HG02763 (cell line): Measurements from ENCODE around the gene TXNDC9.
"Not testable (repeated sequence)": the region's sequence is repeated elsewhere in the genome, so short reads cannot be mapped to it uniquely, and the experiment has no call there.

Experiments
- ATAC-seq: cut with Tn5 transposase; IDR thresholded peaks from one replicate; pipeline ENCODE4 v1.9.1; 2021; ENCODE audit warnings: mild to moderate bottlenecking, moderate library complexity; ENCODE audit not compliant: unreplicated experiment

The TXNDC9 gene

GRCh38 chr2:99336804-99337112, 625 bp upstream of the TXNDC9 start:
- ATAC-seq: peak; percentile 1

- ATAC-seq: no peak
Measured at GRCh38 chr2:99325384-99325783, 10.7 kb downstream of the TXNDC9 start.

- not testable (repeated sequence) for ATAC-seq
Measured at GRCh38 chr2:99317873-99318200, 18.3 kb downstream of the TXNDC9 start.

- no peak for ATAC-seq
Measured at GRCh38 chr2:99317161-99317872, 18.8 kb downstream of the TXNDC9 start.

DNA sequence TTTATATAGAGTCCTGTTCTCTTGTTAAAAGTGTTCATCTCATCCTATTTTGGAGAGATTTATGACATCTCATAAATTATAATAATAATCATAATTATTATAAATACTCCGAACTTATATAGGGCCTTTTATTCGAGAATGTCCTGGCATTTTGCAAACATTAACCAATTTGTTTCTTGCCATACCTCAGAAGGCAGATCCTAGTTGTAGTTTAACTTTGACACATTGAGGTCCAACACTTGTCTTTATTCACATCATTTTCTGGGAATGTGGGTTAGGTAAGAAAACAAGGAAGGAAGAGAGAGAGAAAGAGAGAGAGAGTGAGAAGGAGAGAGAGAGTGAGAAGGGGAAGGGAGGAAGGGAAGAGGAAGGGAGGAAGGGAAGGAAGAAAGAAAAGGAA, 35.0 kb downstream of the TXNDC9 start, which contains the start of gene LYG1:
Gene LYG1, minus strand, starts transcription at position 101 of the 400 bp plus-strand sequence. CDS start 5,527 bp downstream, outside the sequence.
- not testable (repeated sequence) for ATAC-seq

GRCh38 chr2:99299580-99299979, 36.6 kb downstream of the TXNDC9 start:
- ATAC-seq: no peak

GRCh38 chr2:99297994-99298393, 38.1 kb downstream of the TXNDC9 start:
- ATAC-seq: no peak

GRCh38 chr2:99285526-99285925, 50.6 kb downstream of the TXNDC9 start:
- ATAC-seq: no peak

- ATAC-seq: no peak
Measured at GRCh38 chr2:99279969-99280695, 56.0 kb downstream of the TXNDC9 start.

GRCh38 chr2:99278793-99279291, 57.3 kb downstream of the TXNDC9 start:
- no peak for ATAC-seq

- ATAC-seq: not testable (repeated sequence)
Measured at GRCh38 chr2:99278195-99278765, 57.9 kb downstream of the TXNDC9 start.

GRCh38 chr2:99275882-99276281, 60.3 kb downstream of the TXNDC9 start:
- ATAC-seq: no peak
